ENCODE measurements around the gene GDI2. TPM values are rescaled to one million over a fixed set of nuclear protein-coding genes. Genes with fewer than 3 reads are reported as not detected.

The GDI2 gene
- total RNA-seq, 4 donors from 2014 or later: 194 to 233 (median 210) TPM

GRCh38 chr10:5751601-5752253 lies 61.5 kb downstream of the GDI2 start:
- no peak overlapping the region for H3K27ac ChIP-seq (replicated peaks in 1 of 4)

GRCh38 chr10:5748394-5748803 lies 64.8 kb downstream of the GDI2 start:
- TF ChIP-seq POLR2AphosphoS5 (IDR thresholded peaks at IDR 0.05) (no peak), EP300 (IDR thresholded peaks at IDR 0.05) (no peak), POLR2A (IDR thresholded peaks at IDR 0.05; ENCODE audit: low read depth) (no peak)
- DNase-seq (ENCODE audit: extremely low spot score): peak; percentile 45
- H3K27ac ChIP-seq (replicated peaks in 1 of 4): no peak overlapping the region

More at GRCh38 chr10:5751601-5752253, 61.5 kb downstream of the GDI2 start:
- WGBS: 74% methylated on average over 6 of the region's 6 CpGs
- no peaks in the 10 kb centered on the region for H3K9me3 ChIP-seq
- intact Hi-C loops (cut with DNase I): no loop called here
- peaks cover 5 to 47% (median 37%) of the 10 kb centered on the region in 4 donors for H3K36me3 ChIP-seq
- no peak for DNase-seq (ENCODE audit: extremely low spot score)
- no peak for TF ChIP-seq POLR2A (IDR thresholded peaks at IDR 0.05; ENCODE audit: low read depth)
- no peak for TF ChIP-seq POLR2AphosphoS5 (IDR thresholded peaks at IDR 0.05)
- TF ChIP-seq EP300 (IDR thresholded peaks at IDR 0.05): no peak
- no peak for TF ChIP-seq CTCF (IDR thresholded peaks at IDR 0.05)
- H3K4me3 ChIP-seq: no peak overlapping the region
- no peaks in the 10 kb centered on the region for H3K4me1 ChIP-seq
- no peaks in the 10 kb centered on the region for H3K27me3 ChIP-seq

GRCh38 chr10:5746197-5746596 lies 67.0 kb downstream of the GDI2 start:
- intact Hi-C loops (cut with DNase I): no loop called here
- H3K4me1 ChIP-seq: no peaks in the 10 kb centered on the region
- H3K27me3 ChIP-seq: no peaks in the 10 kb centered on the region
- peak; percentile 14 for DNase-seq (ENCODE audit: extremely low spot score)
- H3K9me3 ChIP-seq: no peaks in the 10 kb centered on the region
- H3K27ac ChIP-seq (replicated peaks in 1 of 4): no peak overlapping the region
- TF ChIP-seq EP300 (IDR thresholded peaks at IDR 0.05): no peak
- TF ChIP-seq POLR2A (IDR thresholded peaks at IDR 0.05; ENCODE audit: low read depth): no peak
- TF ChIP-seq POLR2AphosphoS5 (IDR thresholded peaks at IDR 0.05): no peak
- no peak for TF ChIP-seq CTCF (IDR thresholded peaks at IDR 0.05)
- WGBS: 91% methylated on average over 4 of the region's 4 CpGs
- no peak overlapping the region for H3K4me3 ChIP-seq
- H3K36me3 ChIP-seq: peaks cover 12 to 80% (median 54%) of the 10 kb centered on the region in 4 donors

More at GRCh38 chr10:5748394-5748803, 64.8 kb downstream of the GDI2 start:
- intact Hi-C loops (cut with DNase I): no loop called here
- no peaks in the 10 kb centered on the region for H3K4me1 ChIP-seq
- no peaks in the 10 kb centered on the region for H3K9me3 ChIP-seq
- WGBS: 95% methylated on average over 4 of the region's 4 CpGs
- H3K27me3 ChIP-seq: no peaks in the 10 kb centered on the region
- no peak overlapping the region for H3K4me3 ChIP-seq
- peaks cover 12 to 71% (median 53%) of the 10 kb centered on the region in 4 donors for H3K36me3 ChIP-seq

- H3K27ac ChIP-seq (replicated peaks in 1 of 4): no peak overlapping the region
- no peaks in the 10 kb centered on the region for H3K9me3 ChIP-seq
- H3K4me3 ChIP-seq: no peak overlapping the region
- intact Hi-C loops (cut with DNase I): no loop called here
- H3K27me3 ChIP-seq: no peaks in the 10 kb centered on the region
- 94% methylated on average over 5 of the region's 5 CpGs for WGBS
- peaks cover 12 to 93% (median 62%) of the 10 kb centered on the region in 4 donors for H3K36me3 ChIP-seq
- DNase-seq (ENCODE audit: extremely low spot score): no peak
- TF ChIP-seq CTCF (IDR thresholded peaks at IDR 0.05) (no peak), POLR2A (IDR thresholded peaks at IDR 0.05; ENCODE audit: low read depth) (no peak), EP300 (IDR thresholded peaks at IDR 0.05) (no peak), POLR2AphosphoS5 (IDR thresholded peaks at IDR 0.05) (no peak)
- H3K4me1 ChIP-seq: no peaks in the 10 kb centered on the region
Measured at GRCh38 chr10:5744849-5745248, 68.4 kb downstream of the GDI2 start.

GRCh38 chr10:5743736-5744135 lies 69.5 kb downstream of the GDI2 start:
- Histone ChIP-seq H3K27ac (replicated peaks in 1 of 4) (no peak overlapping the region), H3K9me3 (no peaks in the 10 kb centered on the region), H3K36me3 (peaks cover 14 to 94% (median 59%) of the 10 kb centered on the region in 4 donors), H3K27me3 (no peaks in the 10 kb centered on the region), H3K4me3 (no peak overlapping the region), H3K4me1 (no peaks in the 10 kb centered on the region)
- no peak for DNase-seq (ENCODE audit: extremely low spot score)
- no peak for TF ChIP-seq POLR2AphosphoS5 (IDR thresholded peaks at IDR 0.05)
- no peak for TF ChIP-seq POLR2A (IDR thresholded peaks at IDR 0.05; ENCODE audit: low read depth)
- TF ChIP-seq EP300 (IDR thresholded peaks at IDR 0.05): no peak
- no peak for TF ChIP-seq CTCF (IDR thresholded peaks at IDR 0.05)
- 78% methylated on average over 5 of the region's 5 CpGs for WGBS
- intact Hi-C loops (cut with DNase I): no loop called here

Measured in esophagus muscularis mucosa (tissue), 4 donors.